ENCODE measurements around the gene SMAD7. TPM values are rescaled to one million over a fixed set of nuclear protein-coding genes. Genes with fewer than 3 reads are reported as not detected.

SMAD7 gene
- total RNA-seq, 1 donor from 2014 or later, result 77.6 TPM

- Mint-ChIP-seq H3K36me3 (no peaks in the 10 kb centered on the region), H3K4me3 (peak overlapping the region; percentile 82), H3K27me3 (ENCODE audit: low read depth) (no peaks in the 10 kb centered on the region), H3K27ac (peak overlapping the region; percentile 92), H3K9me3 (no peaks in the 10 kb centered on the region), H3K4me1 (peaks cover 34% of the 10 kb centered on the region)
- TF ChIP-seq, protein P1, sequence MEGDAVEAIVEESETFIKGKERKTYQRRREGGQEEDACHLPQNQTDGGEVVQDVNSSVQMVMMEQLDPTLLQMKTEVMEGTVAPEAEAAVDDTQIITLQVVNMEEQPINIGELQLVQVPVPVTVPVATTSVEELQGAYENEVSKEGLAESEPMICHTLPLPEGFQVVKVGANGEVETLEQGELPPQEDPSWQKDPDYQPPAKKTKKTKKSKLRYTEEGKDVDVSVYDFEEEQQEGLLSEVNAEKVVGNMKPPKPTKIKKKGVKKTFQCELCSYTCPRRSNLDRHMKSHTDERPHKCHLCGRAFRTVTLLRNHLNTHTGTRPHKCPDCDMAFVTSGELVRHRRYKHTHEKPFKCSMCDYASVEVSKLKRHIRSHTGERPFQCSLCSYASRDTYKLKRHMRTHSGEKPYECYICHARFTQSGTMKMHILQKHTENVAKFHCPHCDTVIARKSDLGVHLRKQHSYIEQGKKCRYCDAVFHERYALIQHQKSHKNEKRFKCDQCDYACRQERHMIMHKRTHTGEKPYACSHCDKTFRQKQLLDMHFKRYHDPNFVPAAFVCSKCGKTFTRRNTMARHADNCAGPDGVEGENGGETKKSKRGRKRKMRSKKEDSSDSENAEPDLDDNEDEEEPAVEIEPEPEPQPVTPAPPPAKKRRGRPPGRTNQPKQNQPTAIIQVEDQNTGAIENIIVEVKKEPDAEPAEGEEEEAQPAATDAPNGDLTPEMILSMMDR (IDR thresholded peaks at IDR 0.05; ENCODE audit: unreplicated experiment), result no peak
- DNase-seq (ENCODE audit: low spot score in 2 of 2, unreplicated experiment in 2 of 2), result no peak
Observed at GRCh38 chr18:48974304-48975119, 23.7 kb upstream of the SMAD7 start.

DNA sequence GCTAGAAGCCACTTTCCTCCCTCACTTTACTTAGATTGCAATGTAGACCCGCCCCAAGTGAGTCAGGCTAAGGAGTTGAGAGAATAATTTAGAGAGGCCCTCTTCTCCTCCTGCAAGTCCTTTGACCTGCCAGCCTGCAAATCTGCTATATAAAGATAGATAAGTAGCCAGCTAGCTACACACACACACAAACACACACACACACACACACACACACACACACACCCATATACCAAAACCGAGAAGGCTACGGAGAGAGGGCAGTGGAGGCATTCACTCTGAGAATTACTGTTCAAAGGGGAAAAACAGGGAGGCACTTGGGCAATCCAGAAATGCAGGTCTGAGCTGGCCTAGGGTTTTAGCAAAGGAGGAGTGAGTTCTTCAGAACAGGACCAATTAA, 23.0 kb upstream of the SMAD7 start:
- Mint-ChIP-seq H3K27me3 (ENCODE audit: low read depth) (no peaks in the 10 kb centered on the region), H3K27ac (peak overlapping the region; percentile 92), H3K36me3 (no peaks in the 10 kb centered on the region), H3K4me1 (peaks cover 34% of the 10 kb centered on the region), H3K4me3 (peak overlapping the region; percentile 82), H3K9me3 (no peaks in the 10 kb centered on the region)
- TF ChIP-seq, protein P1 (IDR thresholded peaks at IDR 0.05; ENCODE audit: unreplicated experiment), result no peak
- no peak for DNase-seq (ENCODE audit: low spot score in 2 of 2, unreplicated experiment in 2 of 2)

DNA sequence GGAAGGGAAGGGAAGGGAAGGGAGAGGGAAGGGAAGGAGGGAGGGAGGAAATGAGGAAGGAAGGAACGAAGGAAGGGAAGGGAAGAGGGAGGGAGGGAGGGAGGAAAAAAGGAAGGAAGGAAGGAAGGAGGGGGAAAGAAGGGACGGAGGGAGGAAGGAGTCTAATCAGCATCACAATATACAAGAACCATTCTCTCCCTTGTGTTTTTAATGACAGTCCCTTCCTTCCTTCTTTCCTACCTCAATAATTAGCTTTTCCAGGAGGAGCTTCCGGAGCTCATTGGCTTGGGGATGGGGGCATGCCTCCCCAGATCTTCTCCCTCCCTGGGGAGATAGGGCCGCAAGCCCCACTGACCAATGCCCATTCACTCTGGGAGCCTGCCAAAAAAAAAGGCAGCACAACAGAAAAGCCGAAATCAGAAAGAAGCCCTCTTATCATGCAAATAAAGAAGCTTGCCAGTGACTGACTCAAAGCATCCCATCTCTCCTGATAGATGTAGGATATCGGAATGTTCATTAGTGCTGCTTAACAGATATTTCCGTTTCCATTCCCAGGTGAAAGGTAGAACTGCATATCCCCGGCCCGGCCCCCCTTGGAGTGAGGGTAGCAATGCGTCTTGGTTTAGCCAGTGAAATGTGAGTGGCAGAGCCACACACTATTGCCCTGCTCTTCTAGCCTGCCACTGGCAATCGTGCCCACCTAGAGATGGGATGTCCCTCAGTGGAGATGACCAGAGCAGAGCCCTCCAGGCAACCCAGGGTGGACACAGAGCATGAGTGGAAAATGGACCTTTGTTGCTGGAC, 17.8 kb upstream of the SMAD7 start:
- H3K9me3 Mint-ChIP-seq, result no peaks in the 10 kb centered on the region
- no peak overlapping the region for H3K4me3 Mint-ChIP-seq
- no peaks in the 10 kb centered on the region for H3K27me3 Mint-ChIP-seq (ENCODE audit: low read depth)
- H3K4me1 Mint-ChIP-seq, result peaks cover 19% of the 10 kb centered on the region
- H3K27ac Mint-ChIP-seq, result no peak overlapping the region
- DNase-seq (ENCODE audit: low spot score in 2 of 2, unreplicated experiment in 2 of 2), result no peak
- no peaks in the 10 kb centered on the region for H3K36me3 Mint-ChIP-seq
- TF ChIP-seq, protein P1 (IDR thresholded peaks at IDR 0.05; ENCODE audit: unreplicated experiment), result no peak

DNA sequence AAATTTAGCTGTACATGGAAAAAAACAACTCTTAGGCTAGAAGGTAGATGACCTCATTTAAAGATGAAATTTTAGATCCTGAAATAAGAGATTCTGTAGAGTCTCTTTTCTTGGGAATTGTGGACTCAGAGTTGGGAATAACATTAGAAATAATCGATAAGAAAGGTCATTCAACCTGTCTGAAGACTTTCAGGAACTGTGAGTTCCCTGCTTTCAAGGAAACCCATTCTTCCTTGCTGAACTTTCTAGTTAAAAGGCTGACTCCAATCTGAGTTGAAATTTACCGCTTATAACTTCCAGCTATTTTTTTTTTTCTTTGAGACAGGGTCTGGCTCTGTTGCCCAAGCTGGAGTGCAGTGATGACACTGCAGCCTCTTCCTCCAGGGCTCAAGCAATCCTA, 16.8 kb upstream of the SMAD7 start:
- H3K36me3 Mint-ChIP-seq, result no peaks in the 10 kb centered on the region
- H3K27ac Mint-ChIP-seq, result no peak overlapping the region
- H3K27me3 Mint-ChIP-seq (ENCODE audit: low read depth), result no peaks in the 10 kb centered on the region
- TF ChIP-seq, protein P1 (IDR thresholded peaks at IDR 0.05; ENCODE audit: unreplicated experiment), result no peak
- peaks cover 24% of the 10 kb centered on the region for H3K4me1 Mint-ChIP-seq
- no peak for DNase-seq (ENCODE audit: low spot score in 2 of 2, unreplicated experiment in 2 of 2)
- H3K9me3 Mint-ChIP-seq, result no peaks in the 10 kb centered on the region
- H3K4me3 Mint-ChIP-seq, result no peak overlapping the region

DNA sequence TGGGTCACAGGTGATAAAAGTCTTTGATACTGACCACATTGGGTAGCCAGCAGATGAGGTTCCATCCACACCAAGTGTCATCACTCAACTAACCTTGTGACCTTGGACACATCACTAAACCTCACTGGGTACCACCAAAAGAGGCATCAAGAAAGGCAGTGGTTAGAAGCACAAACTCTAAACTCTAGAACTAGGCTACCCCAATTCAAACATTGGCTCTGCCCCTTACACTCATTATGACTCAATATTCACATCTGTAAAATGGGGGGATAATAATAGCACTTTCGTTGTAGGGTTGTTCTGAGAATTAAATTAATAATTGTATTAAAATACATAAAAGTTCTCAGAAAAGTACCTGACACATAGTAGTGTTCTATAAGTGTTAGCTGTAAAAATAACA, 15.8 kb upstream of the SMAD7 start:
- H3K4me3 Mint-ChIP-seq, result no peak overlapping the region
- DNase-seq (ENCODE audit: low spot score in 2 of 2, unreplicated experiment in 2 of 2), result no peak
- H3K27me3 Mint-ChIP-seq (ENCODE audit: low read depth), result no peaks in the 10 kb centered on the region
- TF ChIP-seq, protein P1 (IDR thresholded peaks at IDR 0.05; ENCODE audit: unreplicated experiment), result no peak
- H3K9me3 Mint-ChIP-seq, result no peaks in the 10 kb centered on the region
- H3K27ac Mint-ChIP-seq, result no peak overlapping the region
- peaks cover 27% of the 10 kb centered on the region for H3K4me1 Mint-ChIP-seq
- no peaks in the 10 kb centered on the region for H3K36me3 Mint-ChIP-seq

Data from mesothelial cell of epicardium (in vitro differentiated cells).